ENCODE data around the gene ABR.

ABR gene

DNA sequence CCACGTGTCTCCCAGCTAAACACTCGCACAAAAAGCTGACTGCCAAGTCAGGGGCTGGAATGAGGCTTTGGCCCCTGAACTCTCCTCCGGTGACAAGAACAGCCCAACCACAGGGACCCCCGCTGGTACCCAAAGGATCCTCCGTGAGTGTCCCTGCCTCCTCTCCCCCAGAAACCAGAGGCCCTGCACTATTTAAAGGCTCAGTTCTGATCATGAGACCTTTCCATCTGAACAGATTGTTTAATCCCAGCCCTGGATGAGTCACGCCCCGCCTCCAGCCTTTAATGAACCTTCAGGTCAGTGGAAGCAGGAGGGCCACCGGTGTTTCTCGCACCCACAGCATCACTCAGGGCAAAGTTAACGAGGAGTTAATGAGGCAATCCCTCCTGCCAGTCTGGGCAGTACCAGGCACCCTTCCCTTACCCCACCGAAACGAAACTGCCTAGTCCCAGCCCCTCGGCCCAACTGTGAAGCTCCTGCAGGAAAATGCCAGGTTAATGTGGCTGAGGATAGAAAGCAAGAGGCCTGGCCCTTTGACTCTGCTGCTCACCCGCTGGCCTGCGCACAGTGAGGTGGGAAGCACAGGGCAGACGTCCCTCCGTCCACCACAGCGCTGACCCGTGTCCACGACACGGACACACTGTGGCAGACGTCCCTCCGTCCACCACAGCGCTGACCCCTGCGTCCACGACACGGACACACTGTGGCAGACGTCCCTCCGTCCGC lies 150.4 kb downstream of the ABR start:
- no peak for DNase-seq

DNA sequence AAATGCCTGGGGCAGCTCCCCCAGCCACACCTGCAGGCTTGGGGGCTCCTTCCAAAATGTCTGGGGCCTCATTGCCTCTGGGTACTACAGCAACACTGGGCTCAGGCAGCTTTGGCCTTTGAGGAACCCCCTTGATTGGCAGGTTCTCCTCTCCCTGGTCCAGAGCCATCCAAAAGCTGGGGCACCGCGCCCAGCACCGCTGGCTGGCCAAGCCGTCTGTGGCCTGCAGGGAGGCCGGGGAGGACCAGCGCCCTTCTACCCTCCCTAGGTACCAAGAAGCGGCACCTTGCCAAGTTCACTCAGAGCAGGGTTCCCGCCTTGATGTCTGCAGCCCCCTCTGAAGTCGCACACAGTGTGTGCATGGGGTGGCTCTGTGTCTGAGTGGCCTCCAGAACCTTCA lies 152.7 kb downstream of the ABR start:
- no peak for DNase-seq

GRCh38 chr17:1026599-1026975 lies 153.2 kb downstream of the ABR start:
- no peak for DNase-seq

- DNase-seq, result no peak
Observed at GRCh38 chr17:1025733-1026598, 153.8 kb downstream of the ABR start.

DNA sequence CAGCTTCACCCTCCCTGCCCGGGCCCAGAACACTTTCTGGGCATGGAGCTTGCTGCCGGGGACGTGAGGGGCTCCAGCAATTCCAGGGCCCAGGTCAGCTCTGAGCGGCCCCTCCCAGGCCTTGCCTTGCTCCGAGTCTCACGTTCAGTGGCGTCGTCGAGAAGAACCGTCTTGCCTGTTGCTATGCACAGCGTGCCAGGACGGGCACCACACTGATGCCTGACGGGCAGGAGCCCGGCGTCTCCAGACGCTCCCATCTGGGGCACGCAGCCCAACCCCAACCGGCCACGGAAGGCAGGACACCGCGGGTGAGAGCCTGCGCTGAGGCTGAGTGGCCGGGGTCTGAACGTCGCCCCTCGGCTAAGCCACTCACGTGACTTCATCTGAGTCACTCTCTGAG lies 155.7 kb downstream of the ABR start:
- DNase-seq, result no peak

GRCh38 chr17:1022278-1023024 lies 157.3 kb downstream of the ABR start:
- DNase-seq, result no peak

DNA sequence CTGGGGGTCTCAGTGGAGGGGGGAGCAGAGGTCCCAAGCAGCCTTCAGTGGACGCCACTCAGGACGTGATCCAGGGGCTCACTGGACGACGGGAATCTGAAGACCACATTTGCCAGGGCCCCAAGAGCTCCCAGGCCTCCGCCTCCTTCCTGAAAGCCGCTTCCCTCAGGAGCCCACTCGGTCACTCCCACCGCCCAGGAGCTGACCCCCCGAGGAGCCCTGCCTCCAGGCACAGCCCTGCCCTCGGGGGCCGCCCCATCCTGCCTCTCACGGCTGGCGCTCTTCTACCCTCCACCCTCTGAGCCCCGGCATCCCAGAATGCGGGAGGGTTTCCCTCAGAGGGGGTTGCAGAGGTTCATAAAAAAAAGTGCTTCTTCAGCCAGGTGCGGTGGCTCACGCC lies 158.6 kb downstream of the ABR start:
- DNase-seq, result no peak

DNA sequence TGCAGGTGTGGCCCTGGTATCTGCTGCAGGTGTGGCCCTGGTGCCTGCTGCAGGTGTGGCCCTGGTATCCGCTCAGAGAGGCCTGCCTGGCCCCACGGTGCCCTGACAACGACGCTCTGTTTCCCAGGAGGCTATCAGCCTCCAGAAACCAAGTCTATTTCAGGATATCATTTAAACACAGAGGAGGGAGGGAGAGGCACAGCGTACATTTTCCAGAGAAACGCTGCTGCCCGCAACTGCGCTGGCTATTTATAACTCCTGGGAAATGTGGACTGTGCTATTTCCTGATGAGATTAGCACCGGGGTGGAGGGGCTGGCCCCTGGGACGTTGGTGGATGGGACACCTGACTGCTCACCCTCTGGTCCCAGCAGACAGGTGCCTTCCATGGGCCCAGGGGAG lies 160.3 kb downstream of the ABR start:
- no peak for DNase-seq

DNA sequence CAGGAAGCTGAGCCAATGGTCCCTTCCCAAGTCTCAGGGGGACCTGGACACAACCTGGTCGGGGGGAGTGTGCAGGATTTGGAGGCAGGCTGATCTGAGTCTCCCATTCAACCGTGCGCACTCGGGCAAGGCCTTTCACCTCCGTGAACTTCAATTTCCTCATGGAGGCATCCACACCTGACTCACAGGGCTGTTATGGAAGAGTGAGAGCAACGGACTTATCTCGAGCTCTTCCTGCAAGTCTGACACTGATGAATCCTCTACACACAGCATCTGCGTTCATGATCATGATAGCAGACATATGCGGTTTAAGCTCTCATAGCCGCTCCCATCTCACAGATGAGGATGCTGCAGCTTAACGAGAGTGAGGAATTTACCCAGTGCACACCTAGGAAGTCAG lies 161.2 kb downstream of the ABR start:
- no peak for DNase-seq

DNA sequence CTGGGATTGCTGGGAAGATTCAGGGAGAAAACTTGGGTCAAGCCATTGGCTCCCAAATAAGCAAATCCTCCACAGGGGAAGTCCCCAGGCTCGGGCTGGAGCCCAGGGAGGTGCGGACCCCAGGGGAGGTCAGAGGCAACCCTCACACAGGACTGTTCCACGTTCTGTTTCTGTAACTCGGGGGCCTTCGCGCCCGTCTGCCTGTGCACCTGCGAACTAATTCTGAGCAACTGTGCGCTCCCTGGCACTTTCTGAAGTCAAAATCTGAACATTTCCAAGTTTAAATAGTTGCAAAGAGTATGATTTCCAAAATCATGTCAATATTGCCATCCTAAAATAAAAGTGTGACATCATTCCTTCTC lies 166.1 kb downstream of the ABR start:
- DNase-seq, result no peak

GRCh38 chr17:1012823-1013728 lies 166.7 kb downstream of the ABR start:
- no peak for DNase-seq

DNA sequence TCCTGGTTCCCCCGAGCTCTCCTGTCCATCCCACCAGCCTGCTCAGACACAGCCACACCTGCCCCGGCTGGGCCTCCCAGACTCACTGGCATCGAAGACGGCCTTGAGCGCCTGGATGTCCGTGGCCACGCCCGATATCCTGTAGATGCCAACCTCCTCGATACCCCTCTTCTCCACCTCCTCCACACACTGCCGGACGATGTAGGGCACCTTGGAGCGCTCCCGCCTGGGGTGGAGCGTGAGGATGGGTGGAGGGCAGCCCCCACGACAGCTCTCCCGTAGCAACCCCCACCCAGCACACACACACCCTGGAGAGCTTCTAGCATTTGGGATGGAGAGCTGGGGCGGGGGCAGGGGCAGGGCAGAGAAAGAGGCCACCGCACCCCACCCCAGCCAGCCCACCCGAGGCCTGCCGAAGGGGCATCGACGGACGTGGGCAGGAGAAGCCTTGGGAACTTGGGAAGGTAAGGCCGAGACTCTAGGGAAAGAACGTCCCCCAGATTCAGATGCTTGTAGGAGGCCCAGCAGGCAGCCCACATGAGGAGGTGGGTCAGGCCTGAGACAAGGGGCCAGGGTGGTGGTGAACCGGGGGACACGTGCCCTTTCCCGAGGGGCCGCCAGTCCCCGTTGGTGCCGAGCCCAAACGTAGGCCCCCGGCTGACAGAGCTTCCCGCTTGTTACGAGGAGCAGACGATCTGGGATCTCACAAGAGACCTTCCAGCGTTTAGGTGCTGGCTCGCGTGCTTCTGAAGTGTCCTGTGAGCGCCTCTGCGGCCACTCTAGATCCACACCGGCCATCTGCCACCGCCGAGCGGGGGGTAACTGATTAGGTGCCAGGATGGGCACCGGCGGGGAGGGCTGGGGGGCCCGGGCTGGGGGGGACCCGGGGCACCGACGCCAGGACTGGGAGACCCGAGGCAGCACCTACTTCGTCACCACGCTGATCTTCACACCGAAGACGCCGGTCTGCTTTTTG lies 167.7 kb downstream of the ABR start:
- DNase-seq, result no peak

- no peak for DNase-seq
Observed at GRCh38 chr17:1011138-1011537, 168.6 kb downstream of the ABR start.

DNA sequence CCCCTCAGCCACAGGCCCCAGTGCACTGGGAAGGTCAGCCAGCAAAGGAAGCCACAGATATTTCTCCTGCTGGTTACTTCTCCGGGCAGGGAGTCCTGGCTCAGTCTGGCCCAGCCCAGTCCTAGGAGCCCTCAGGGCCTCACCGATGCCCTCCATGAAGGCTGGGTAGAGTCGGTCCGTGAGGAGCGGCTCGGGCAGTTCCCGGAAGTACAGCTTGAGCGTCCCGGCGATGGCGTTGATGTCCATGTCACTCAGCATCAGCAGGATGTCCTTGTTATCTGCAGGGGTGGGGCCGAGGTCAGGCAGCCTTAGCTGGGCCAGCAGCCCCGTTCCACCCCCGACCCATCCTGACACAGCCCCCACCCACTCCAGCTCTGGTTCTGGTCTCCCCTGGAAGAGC lies 169.2 kb downstream of the ABR start:
- DNase-seq, result no peak

DNA sequence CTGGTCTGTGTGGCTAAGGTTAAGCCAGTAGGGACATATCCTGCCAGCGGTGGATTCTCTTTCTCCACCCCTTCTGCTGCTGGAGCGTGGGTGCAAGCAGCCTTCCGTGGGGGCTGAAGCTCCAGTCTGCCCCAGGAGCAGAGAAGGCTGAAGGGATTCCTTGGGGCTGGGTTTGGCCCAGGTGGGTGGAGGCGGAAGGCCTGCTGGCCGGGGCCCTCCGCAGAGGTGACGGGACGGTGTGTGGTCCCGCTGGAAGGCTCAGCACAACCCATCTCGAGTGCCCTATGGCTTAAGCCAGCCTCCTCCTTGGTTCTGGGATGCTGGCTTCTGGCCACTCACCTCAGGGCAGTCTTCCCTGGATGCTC lies 169.7 kb downstream of the ABR start:
- no peak for DNase-seq

GRCh38 chr17:1009229-1010085 lies 170.3 kb downstream of the ABR start:
- DNase-seq, result no peak

- no peak for DNase-seq
Observed at GRCh38 chr17:1008008-1008761, 171.6 kb downstream of the ABR start.

DNA sequence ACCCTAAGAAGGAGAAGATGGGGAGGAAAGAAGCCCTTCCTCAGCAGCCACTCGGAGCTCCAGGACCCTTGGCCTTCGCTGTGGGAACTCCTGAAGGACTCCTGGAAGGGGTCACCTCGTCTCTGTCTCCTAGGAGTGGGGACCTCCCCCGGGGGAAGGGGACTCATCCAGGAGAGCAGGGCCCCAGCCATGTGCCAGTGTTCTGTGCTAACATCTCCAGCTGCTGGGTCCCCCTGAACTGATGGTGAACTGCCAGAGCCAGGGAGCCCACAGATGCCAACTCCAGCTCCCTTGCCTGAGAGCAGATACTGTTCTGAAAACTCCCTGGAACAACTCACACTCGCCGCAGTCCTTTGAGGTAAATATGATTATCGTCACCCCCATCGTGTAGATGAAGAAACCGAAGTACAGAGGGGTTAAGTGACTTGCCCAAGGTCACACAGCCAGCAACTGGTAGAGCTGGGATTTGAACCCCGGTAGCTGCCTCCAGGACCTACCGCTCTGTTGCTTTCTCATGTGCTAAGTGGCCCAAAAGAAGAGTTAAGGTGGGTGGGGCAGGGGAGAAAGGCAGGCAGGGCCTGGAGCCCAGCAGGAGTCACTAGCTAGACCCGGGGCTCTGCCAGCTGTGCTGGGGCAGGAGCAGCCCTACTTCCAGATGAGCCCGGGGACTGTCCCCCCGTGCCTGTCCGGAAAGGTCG lies 172.3 kb downstream of the ABR start:
- DNase-seq, result no peak

- no peak for DNase-seq
Observed at GRCh38 chr17:1006054-1006453, 173.7 kb downstream of the ABR start.

Data from right kidney (tissue), 1 donor.